OCI-LY7 (cell line): ENCODE measurements around the gene USP34. TPM values are rescaled to one million over a fixed set of nuclear protein-coding genes. Genes with fewer than 3 reads are reported as not detected.

Experiments used
- BruUV-seq: library from RNA; stranded (reverse); fragments of 400-500 nt; replicated peaks from 2 replicates; lab custom pipeline; 2021; lab: Mats Ljungman, UMichigan
- CTCF ChIA-PET: fragments of 300-600 bp; sonication (Branson Sonifier 250); formaldehyde crosslinking; loops from one replicate; lab custom pipeline; 2022; ENCODE audit warnings: antibody characterized with exemption; ENCODE audit not compliant: unreplicated experiment; lab: Charles Lee
- POLR2A ChIA-PET: fragments of 300-600 bp; sonication (Branson Sonifier 250); formaldehyde crosslinking; loops from one replicate; lab custom pipeline; 2022; ENCODE audit warnings: antibody characterized with exemption; lab: Charles Lee
- DNase-seq: peaks from one replicate; pipeline ENCODE4 v3.0.0-alpha.2; 2015; ENCODE audit warnings: low spot score
- H2AFZ ChIP-seq: fragments of 200-600 bp; sonication (generic), shearing (Covaris generic); 2 replicates; pipeline ENCODE4 v1.6.1; 2014; ENCODE audit warnings: mild to moderate bottlenecking, antibody characterized with exemption, low read length, moderate library complexity
- H3K27ac ChIP-seq: fragments of 200-600 bp; sonication (generic); 2 replicates; pipeline ENCODE4 v1.5.1; 2014; ENCODE audit warnings: mixed run types, low read depth, mild to moderate bottlenecking, moderate library complexity, low read length, inconsistent platforms; ENCODE audit not compliant: poor library complexity, severe bottlenecking
- H3K36me3 ChIP-seq: fragments of 200-600 bp; sonication (generic); 2 replicates; pipeline ENCODE4 v1.6.1; 2014; ENCODE audit warnings: mild to moderate bottlenecking, antibody characterized with exemption, low read length, moderate library complexity, mixed read lengths; ENCODE audit not compliant: insufficient read depth
- H3K4me1 ChIP-seq: fragments of 200-600 bp; sonication (generic); 2 replicates; pipeline ENCODE4 v1.5.1; 2014; ENCODE audit warnings: mild to moderate bottlenecking, low read length; ENCODE audit not compliant: insufficient read depth, poor library complexity, severe bottlenecking
- H3K4me2 ChIP-seq: fragments of 200-600 bp; sonication (generic); 2 replicates; pipeline ENCODE4 v1.6.1; 2014; ENCODE audit warnings: mild to moderate bottlenecking, low read length
- H3K4me3 ChIP-seq: fragments of 200-600 bp; sonication (generic); 2 replicates; pipeline ENCODE4 v1.5.1; 2014; ENCODE audit warnings: mild to moderate bottlenecking, low read depth, low read length; ENCODE audit not compliant: poor library complexity, severe bottlenecking
- H3K79me2 ChIP-seq: fragments of 200-600 bp; sonication (generic); 2 replicates; pipeline ENCODE4 v1.6.1; 2016; ENCODE audit warnings: low read depth, mild to moderate bottlenecking, low read length, moderate library complexity, mixed read lengths; ENCODE audit not compliant: insufficient read depth
- H3K9me2 ChIP-seq: fragments of 200-600 bp; sonication (generic); 2 replicates; pipeline ENCODE4 v1.6.1; 2016; ENCODE audit warnings: mild to moderate bottlenecking, low read length, mixed read lengths; ENCODE audit not compliant: insufficient read depth
- H3K9me3 ChIP-seq: fragments of 200-600 bp; sonication (generic); 2 replicates; pipeline ENCODE4 v1.6.1; 2014; ENCODE audit warnings: mild to moderate bottlenecking, mixed run types, low read length, mixed read lengths
- H4K20me1 ChIP-seq: fragments of 200-600 bp; sonication (generic); 2 replicates; pipeline ENCODE4 v1.6.1; 2014; ENCODE audit warnings: mild to moderate bottlenecking, antibody characterized with exemption, low read length, moderate library complexity, mixed read lengths; ENCODE audit not compliant: insufficient read depth
- EZH2phosphoT487 ChIP-seq: fragments of 200-600 bp; sonication (generic); IDR thresholded peaks from 2 replicates; pipeline ENCODE4 v1.6.1; 2018; ENCODE audit warnings: low read depth, borderline replicate concordance, mild to moderate bottlenecking, mixed run types, antibody characterized with exemption, low read length, moderate library complexity, mixed read lengths
- intact Hi-C: fragments of 100-400 bp; cut with micrococcal nuclease; formaldehyde crosslinking; loops from one replicate; pipeline ENCODE4 v1.10.0; 2022; ENCODE audit not compliant: unreplicated experiment
- total RNA-seq, 2 experiments: library from RNA; depleted of rRNA in 1 of 2; stranded (reverse); fragments of >200 nt in 1 of 2; shearing (Covaris generic) in 1 of 2; gene quantifications; 2 replicates each; pipeline ENCODE4 v1.2.3, GENCODE V29; 2014 to 2022
- TF ChIP-seq, protein P1 (sequence below): fragments of 200-600 bp; sonication (generic); conservative IDR thresholded peaks from 2 replicates; pipeline ENCODE4 v1.5.1; 2014; ENCODE audit warnings: mild to moderate bottlenecking, antibody characterized with exemption, low read length, moderate library complexity, mixed read lengths

The USP34 gene
- total RNA-seq, 2 experiments from 2014 or later = 192 to 344 TPM

DNA sequence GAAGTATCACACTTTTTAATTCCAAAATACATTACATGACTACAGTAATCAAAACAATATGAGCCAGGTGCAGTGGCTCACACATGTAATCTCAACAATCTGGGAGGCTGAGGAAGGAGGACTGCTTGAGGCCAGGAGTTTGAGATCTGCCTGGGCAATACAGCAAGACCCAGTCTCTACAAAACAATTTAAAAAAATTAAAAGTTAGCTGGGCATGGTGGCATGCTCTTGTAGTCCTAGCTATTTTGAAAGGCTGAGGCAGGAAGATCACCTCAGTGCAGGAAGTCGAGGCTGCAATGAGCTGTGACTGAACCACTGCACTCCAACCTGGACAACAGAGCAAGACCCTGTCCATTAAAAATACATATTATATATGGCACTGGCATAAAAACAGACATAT lies 109.8 kb downstream of the USP34 start:
- POLR2A ChIA-PET = interaction anchor here (1.8 to 2.0 kb wide), 2 partner anchors 11 to 13 kb away, joined by 3 to 6 read pairs; no protein-coding TSS in a partner anchor

DNA sequence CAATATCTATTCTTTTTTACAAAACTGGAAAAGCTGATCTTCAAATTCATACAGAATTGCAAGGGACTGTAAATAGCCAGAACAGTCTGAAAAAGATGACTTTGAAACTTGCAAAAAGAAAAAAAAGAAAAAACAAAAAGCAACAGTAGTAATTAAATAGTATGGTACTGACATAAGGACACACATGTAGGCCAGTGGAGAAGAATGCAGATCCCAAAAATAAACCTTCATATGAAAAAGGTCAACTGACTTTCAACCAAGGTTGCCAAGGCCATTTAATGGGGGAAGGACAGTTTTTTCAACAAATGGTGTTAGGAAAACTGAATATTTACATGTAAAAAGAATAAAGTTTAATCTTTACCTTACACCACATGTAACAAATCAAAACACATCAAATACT lies 111.8 kb downstream of the USP34 start:
- TF ChIP-seq EZH2phosphoT487 = no peak
- TF ChIP-seq, protein P1, sequence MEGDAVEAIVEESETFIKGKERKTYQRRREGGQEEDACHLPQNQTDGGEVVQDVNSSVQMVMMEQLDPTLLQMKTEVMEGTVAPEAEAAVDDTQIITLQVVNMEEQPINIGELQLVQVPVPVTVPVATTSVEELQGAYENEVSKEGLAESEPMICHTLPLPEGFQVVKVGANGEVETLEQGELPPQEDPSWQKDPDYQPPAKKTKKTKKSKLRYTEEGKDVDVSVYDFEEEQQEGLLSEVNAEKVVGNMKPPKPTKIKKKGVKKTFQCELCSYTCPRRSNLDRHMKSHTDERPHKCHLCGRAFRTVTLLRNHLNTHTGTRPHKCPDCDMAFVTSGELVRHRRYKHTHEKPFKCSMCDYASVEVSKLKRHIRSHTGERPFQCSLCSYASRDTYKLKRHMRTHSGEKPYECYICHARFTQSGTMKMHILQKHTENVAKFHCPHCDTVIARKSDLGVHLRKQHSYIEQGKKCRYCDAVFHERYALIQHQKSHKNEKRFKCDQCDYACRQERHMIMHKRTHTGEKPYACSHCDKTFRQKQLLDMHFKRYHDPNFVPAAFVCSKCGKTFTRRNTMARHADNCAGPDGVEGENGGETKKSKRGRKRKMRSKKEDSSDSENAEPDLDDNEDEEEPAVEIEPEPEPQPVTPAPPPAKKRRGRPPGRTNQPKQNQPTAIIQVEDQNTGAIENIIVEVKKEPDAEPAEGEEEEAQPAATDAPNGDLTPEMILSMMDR = no peak
- Histone ChIP-seq H3K27ac (no peak overlapping the region), H3K9me2 (no peaks in the 10 kb centered on the region), H3K79me2 (peaks cover 99% of the 10 kb centered on the region), H3K36me3 (peaks cover 90% of the 10 kb centered on the region), H3K4me2 (no peak overlapping the region), H3K4me3 (no peak overlapping the region), H3K4me1 (no peaks in the 10 kb centered on the region), H4K20me1 (no peaks in the 10 kb centered on the region), H2AFZ (no peak overlapping the region), H3K9me3 (peaks cover 23% of the 10 kb centered on the region)
- intact Hi-C loops = no loop called here
- no TSS peak for BruUV-seq
- POLR2A ChIA-PET = interaction anchor here (0.6 kb wide), 1 partner anchor 251 kb away, joined by 3 read pairs; no protein-coding TSS in a partner anchor
- DNase-seq = no peak
- CTCF ChIA-PET = no interaction called here

More for the DNA sequence above, 109.8 kb downstream of the USP34 start:
- H3K4me1 ChIP-seq = no peaks in the 10 kb centered on the region
- no peak overlapping the region for H3K4me3 ChIP-seq
- BruUV-seq = no TSS peak
- no peaks in the 10 kb centered on the region for H4K20me1 ChIP-seq
- TF ChIP-seq, protein P1 = no peak
- no peak for TF ChIP-seq EZH2phosphoT487
- no peak overlapping the region for H2AFZ ChIP-seq
- H3K27ac ChIP-seq = no peak overlapping the region
- CTCF ChIA-PET = no interaction called here
- H3K9me2 ChIP-seq = no peaks in the 10 kb centered on the region
- intact Hi-C loops = no loop called here
- peaks cover 89% of the 10 kb centered on the region for H3K36me3 ChIP-seq
- H3K9me3 ChIP-seq = peaks cover 6% of the 10 kb centered on the region; the same call in 1 of the 2 replicates
- H3K79me2 ChIP-seq = peaks cover 88% of the 10 kb centered on the region
- H3K4me2 ChIP-seq = no peak overlapping the region
- DNase-seq = no peak

GRCh38 chr2:61357681-61358080 lies 113.2 kb downstream of the USP34 start:
- Histone ChIP-seq H3K4me3 (no peak overlapping the region), H4K20me1 (no peaks in the 10 kb centered on the region), H3K9me2 (no peaks in the 10 kb centered on the region), H3K36me3 (peaks cover 90% of the 10 kb centered on the region), H3K79me2 (peaks cover 97% of the 10 kb centered on the region), H3K4me1 (no peaks in the 10 kb centered on the region), H3K27ac (no peak overlapping the region), H3K4me2 (no peak overlapping the region), H3K9me3 (peaks cover 18% of the 10 kb centered on the region), H2AFZ (no peak overlapping the region)
- BruUV-seq = no TSS peak
- ChIA-PET CTCF (no interaction called here), POLR2A (interaction anchor here (0.6 to 0.7 kb wide), 3 partner anchors 26 to 49 kb away, joined by 3 to 5 read pairs (median 3); no protein-coding TSS in a partner anchor)
- intact Hi-C loops = no loop called here
- no peak for TF ChIP-seq EZH2phosphoT487
- TF ChIP-seq, protein P1 = no peak
- no peak for DNase-seq
